KG1 (cell line): ENCODE results near the gene ABLIM1.

Experiments
- DNase-seq: peaks from one replicate; lab custom pipeline; 2025; lab: John Stamatoyannopoulos, UW

Gene ABLIM1

GRCh38 chr10:114448897-114449296, 209.2 kb downstream of the ABLIM1 start:
- no peak for DNase-seq

- DNase-seq = no peak
Measured at GRCh38 chr10:114445332-114445731, 212.7 kb downstream of the ABLIM1 start.

GRCh38 chr10:114444819-114445218, 213.3 kb downstream of the ABLIM1 start:
- no peak for DNase-seq

GRCh38 chr10:114442091-114442630, 215.9 kb downstream of the ABLIM1 start:
- no peak for DNase-seq

- no peak for DNase-seq
Measured at GRCh38 chr10:114441107-114441506, 217.0 kb downstream of the ABLIM1 start.

GRCh38 chr10:114437473-114438292, 220.4 kb downstream of the ABLIM1 start:
- DNase-seq = no peak

GRCh38 chr10:114436941-114437340, 221.1 kb downstream of the ABLIM1 start:
- DNase-seq = no peak

- DNase-seq = no peak
Measured at GRCh38 chr10:114432566-114433093, 225.4 kb downstream of the ABLIM1 start.

GRCh38 chr10:114431414-114432135, 226.5 kb downstream of the ABLIM1 start:
- DNase-seq = no peak

GRCh38 chr10:114430688-114431413, 227.2 kb downstream of the ABLIM1 start:
- DNase-seq = no peak

GRCh38 chr10:114429581-114430335, 228.3 kb downstream of the ABLIM1 start:
- no peak for DNase-seq

- no peak for DNase-seq
Measured at GRCh38 chr10:114427124-114427852, 230.8 kb downstream of the ABLIM1 start.

GRCh38 chr10:114426476-114426875, 231.6 kb downstream of the ABLIM1 start:
- no peak for DNase-seq

GRCh38 chr10:114420811-114421485, 237.1 kb downstream of the ABLIM1 start:
- no peak for DNase-seq

- DNase-seq = no peak
Measured at GRCh38 chr10:114418109-114418508, 240.0 kb downstream of the ABLIM1 start.

- no peak for DNase-seq
Measured at GRCh38 chr10:114412907-114413797, 244.9 kb downstream of the ABLIM1 start.

- DNase-seq = no peak
Measured at GRCh38 chr10:114408968-114409444, 249.1 kb downstream of the ABLIM1 start.

GRCh38 chr10:114408112-114408967, 249.7 kb downstream of the ABLIM1 start:
- DNase-seq = no peak
